ENCODE data around the gene ATG14.

- TF ChIP-seq CTCF (IDR thresholded peaks at IDR 0.05; ENCODE audit: low read depth, low read length) (no peak), POLR2A (IDR thresholded peaks at IDR 0.05; ENCODE audit: extremely low read depth, insufficient read length) (no peak)
- TF ChIP-seq, protein P1, sequence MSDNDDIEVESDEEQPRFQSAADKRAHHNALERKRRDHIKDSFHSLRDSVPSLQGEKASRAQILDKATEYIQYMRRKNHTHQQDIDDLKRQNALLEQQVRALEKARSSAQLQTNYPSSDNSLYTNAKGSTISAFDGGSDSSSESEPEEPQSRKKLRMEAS (IDR thresholded peaks at IDR 0.05; ENCODE audit: low read depth, low read length) = no peak
These were observed 36.5 kb upstream of the ATG14 start for GRCh38 chr14:55448141-55448614.

Data from NB4 (cell line).